ENCODE measurements around the gene CCDC68.

- TF ChIP-seq, protein P1, sequence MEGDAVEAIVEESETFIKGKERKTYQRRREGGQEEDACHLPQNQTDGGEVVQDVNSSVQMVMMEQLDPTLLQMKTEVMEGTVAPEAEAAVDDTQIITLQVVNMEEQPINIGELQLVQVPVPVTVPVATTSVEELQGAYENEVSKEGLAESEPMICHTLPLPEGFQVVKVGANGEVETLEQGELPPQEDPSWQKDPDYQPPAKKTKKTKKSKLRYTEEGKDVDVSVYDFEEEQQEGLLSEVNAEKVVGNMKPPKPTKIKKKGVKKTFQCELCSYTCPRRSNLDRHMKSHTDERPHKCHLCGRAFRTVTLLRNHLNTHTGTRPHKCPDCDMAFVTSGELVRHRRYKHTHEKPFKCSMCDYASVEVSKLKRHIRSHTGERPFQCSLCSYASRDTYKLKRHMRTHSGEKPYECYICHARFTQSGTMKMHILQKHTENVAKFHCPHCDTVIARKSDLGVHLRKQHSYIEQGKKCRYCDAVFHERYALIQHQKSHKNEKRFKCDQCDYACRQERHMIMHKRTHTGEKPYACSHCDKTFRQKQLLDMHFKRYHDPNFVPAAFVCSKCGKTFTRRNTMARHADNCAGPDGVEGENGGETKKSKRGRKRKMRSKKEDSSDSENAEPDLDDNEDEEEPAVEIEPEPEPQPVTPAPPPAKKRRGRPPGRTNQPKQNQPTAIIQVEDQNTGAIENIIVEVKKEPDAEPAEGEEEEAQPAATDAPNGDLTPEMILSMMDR (IDR thresholded peaks at IDR 0.05): no peak
- no peak for TF ChIP-seq POLR2A (IDR thresholded peaks at IDR 0.05)
Observed at GRCh38 chr18:54932472-54932871, 26.8 kb downstream of the CCDC68 start.

Data from Peyer's patch (tissue), 4 donors.